Kidney epithelial cell (primary cell): ENCODE data around the gene WNT5B. TPM values are rescaled to one million over a fixed set of nuclear protein-coding genes. Genes with fewer than 3 reads are reported as not detected.

ENCODE experiments used
- DNase-seq: peaks from one replicate; pipeline ENCODE4 v3.0.0-alpha.2; 2010; ENCODE audit warnings: low read depth
- H3K27me3 ChIP-seq: 2 replicates; pipeline ENCODE4 v1.6.0; 2011; ENCODE audit warnings: low read length; ENCODE audit not compliant: control insufficient read depth, insufficient read depth
- H3K36me3 ChIP-seq: 2 replicates; pipeline ENCODE4 v1.5.1; 2011; ENCODE audit warnings: low read length; ENCODE audit not compliant: control insufficient read depth, insufficient read depth
- H3K4me3 ChIP-seq: 2 replicates; pipeline ENCODE4 v1.5.1; 2011; ENCODE audit warnings: low read depth, mild to moderate bottlenecking, control low read depth, low read length
- CTCF ChIP-seq: IDR thresholded peaks from 2 replicates; pipeline ENCODE4 v1.5.1; 2011; ENCODE audit warnings: mild to moderate bottlenecking, moderate library complexity, low read length, control low read depth, inconsistent platforms; ENCODE audit not compliant: insufficient read depth, poor library complexity, severe bottlenecking
- total RNA-seq: library from RNA; depleted of rRNA; stranded (reverse); fragments of >200 nt; gene quantifications from 2 replicates; pipeline ENCODE4 v1.2.3, GENCODE V29; 2015

Gene WNT5B
- total RNA-seq, 1 donor from 2014 or later, result 26.4 TPM

- Histone ChIP-seq H3K4me3 (no peak overlapping the region), H3K36me3 (no peaks in the 10 kb centered on the region), H3K27me3 (no peaks in the 10 kb centered on the region)
- DNase-seq, result no peak
- TF ChIP-seq CTCF, result peak; percentile 80
Measured at GRCh38 chr12:1583421-1584078, 45.5 kb upstream of the WNT5B start.

- DNase-seq, result no peak
- no peak overlapping the region for H3K4me3 ChIP-seq
- no peaks in the 10 kb centered on the region for H3K27me3 ChIP-seq
- H3K36me3 ChIP-seq, result no peaks in the 10 kb centered on the region
- TF ChIP-seq CTCF, result no peak
Measured at GRCh38 chr12:1584326-1584725, 44.7 kb upstream of the WNT5B start.

- Histone ChIP-seq H3K36me3 (no peaks in the 10 kb centered on the region), H3K4me3 (no peak overlapping the region), H3K27me3 (no peaks in the 10 kb centered on the region)
- DNase-seq, result no peak
- no peak for TF ChIP-seq CTCF
Measured at GRCh38 chr12:1587927-1588574, 41.0 kb upstream of the WNT5B start.

- H3K27me3 ChIP-seq, result no peaks in the 10 kb centered on the region
- TF ChIP-seq CTCF, result no peak
- no peaks in the 10 kb centered on the region for H3K36me3 ChIP-seq
- no peak for DNase-seq
- H3K4me3 ChIP-seq, result no peak overlapping the region
Measured at GRCh38 chr12:1588575-1588947, 40.5 kb upstream of the WNT5B start.

GRCh38 chr12:1590221-1590979 is 38.6 kb upstream of the WNT5B start:
- Histone ChIP-seq H3K27me3 (no peaks in the 10 kb centered on the region), H3K4me3 (peak overlapping the region; percentile 30), H3K36me3 (no peaks in the 10 kb centered on the region)
- DNase-seq, result no peak
- TF ChIP-seq CTCF, result no peak
